ENCODE measurements around the gene PRKCA. TPM values are rescaled to one million over a fixed set of nuclear protein-coding genes. Genes with fewer than 3 reads are reported as not detected.

Gene PRKCA
- total and polyA plus RNA-seq, 2 of the 13 experiments (the other 11 are each of a cell fraction or from before 2014, with no cell fraction given): 18.5 to 21.5 TPM

- Histone ChIP-seq H3K9ac (ENCODE audit: insufficient read depth, low read depth, low read length) (no peak overlapping the region), H3K4me3 (replicated peaks in 1 of 3; ENCODE audit: insufficient read depth in 1 of 3, low read depth in 2 of 3, low read length in 3 of 3) (no peak overlapping the region), H3K36me3 (replicated peaks in 1 of 2; ENCODE audit: control insufficient read depth in 1 of 2, insufficient read depth in 2 of 2, low read length in 2 of 2) (peaks cover 2 to 5% of the 10 kb centered on the region in 2 experiments; a peak in 3 of 5 replicates), H3K4me2 (ENCODE audit: low read depth, low read length) (no peak overlapping the region), H4K20me1 (ENCODE audit: insufficient read depth, low read length) (no peaks in the 10 kb centered on the region), H2AFZ (ENCODE audit: low read length) (no peak overlapping the region), H3K79me2 (ENCODE audit: insufficient read depth, low read length) (no peaks in the 10 kb centered on the region), H3K27ac (ENCODE audit: extremely low read length, insufficient read depth, low read length) (no peak overlapping the region), H3K9me3 (ENCODE audit: low read length) (no peaks in the 10 kb centered on the region), H3K4me1 (ENCODE audit: insufficient read depth, low read length) (peaks cover 32% of the 10 kb centered on the region), H3K27me3 (ENCODE audit: control insufficient read depth in 1 of 2, insufficient read depth in 2 of 2, low read length in 2 of 2) (no peaks in the 10 kb centered on the region)
- in situ Hi-C loops (cut with HindIII; ENCODE audit: extremely low pct_ligation_motif_present, low pct_unique_long_range_greater_than_20kb) (no loop called here), intact Hi-C loops (cut with micrococcal nuclease; ENCODE audit: unreplicated experiment) (no loop called here)
- ATAC-seq (no peak), DNase-seq (ENCODE audit: low spot score) (no peak), FAIRE-seq (no peak)
- ChIA-PET POLR2A (no interaction called here), CTCF (ENCODE audit: low intra/inter-chr PET ratio, low total read pairs) (no interaction called here)
- WGBS (ENCODE audit: low lambda C conversion rate): 84% methylated on average over 11 of the region's 11 CpGs
- BruUV-seq (replicated peaks): no TSS peak
- TF ChIP-seq HOMEZ (CRISPR knock-in tag; IDR thresholded peaks at IDR 0.05; ENCODE audit: low read depth) (peak; percentile 94), MTA3 (CRISPR knock-in tag; IDR thresholded peaks at IDR 0.05) (no peak), ATF7-NPFF (CRISPR knock-in tag; IDR thresholded peaks at IDR 0.05; ENCODE audit: low read depth) (no peak), SIX1 (CRISPR knock-in tag; IDR thresholded peaks at IDR 0.05; ENCODE audit: borderline replicate concordance) (no peak), ZNF510 (CRISPR knock-in tag; IDR thresholded peaks at IDR 0.05; ENCODE audit: low read depth) (no peak), CCAR2 (optimal IDR thresholded peaks at IDR 0.05; ENCODE audit: low read depth, low read length) (no peak), ZNF280B (CRISPR knock-in tag; IDR thresholded peaks at IDR 0.05; ENCODE audit: borderline replicate concordance) (no peak), FOXP1 (IDR thresholded peaks at IDR 0.05) (no peak), FOXP1 (CRISPR knock-in tag; IDR thresholded peaks at IDR 0.05) (peak; percentile 43), U2AF2 (IDR thresholded peaks at IDR 0.05; ENCODE audit: low read depth, low read length) (no peak), SNAPC2 (CRISPR knock-in tag; IDR thresholded peaks at IDR 0.05) (no peak), ZMYM3 (CRISPR knock-in tag; IDR thresholded peaks at IDR 0.05) (no peak), ZNF775 (CRISPR knock-in tag; IDR thresholded peaks at IDR 0.05; ENCODE audit: borderline replicate concordance) (no peak), ELF1 (CRISPR knock-in tag; IDR thresholded peaks at IDR 0.05) (no peak), ZNF484 (CRISPR knock-in tag; IDR thresholded peaks at IDR 0.05; ENCODE audit: borderline replicate concordance, low read depth) (no peak), RXRA (CRISPR knock-in tag; IDR thresholded peaks at IDR 0.05) (no peak), ZNF747 (CRISPR knock-in tag; IDR thresholded peaks at IDR 0.05; ENCODE audit: borderline replicate concordance) (no peak), THAP11 (CRISPR knock-in tag; IDR thresholded peaks at IDR 0.05) (no peak), HDAC6 (IDR thresholded peaks at IDR 0.05; ENCODE audit: low read depth, low read length) (no peak), EP300 (IDR thresholded peaks at IDR 0.05; ENCODE audit: low read depth in 2 of 2, low read length in 2 of 2) (peak in 1 of 2 experiments; percentile 15; a peak in 1 of 4 replicates), EP300 (CRISPR knock-in tag; IDR thresholded peaks at IDR 0.05; ENCODE audit: borderline replicate concordance) (no peak), HINFP (CRISPR knock-in tag; IDR thresholded peaks at IDR 0.05; ENCODE audit: low read depth) (no peak)
These were observed 377.5 kb downstream of the PRKCA start for GRCh38 chr17:66679631-66680517.

Measured in HepG2 (cell line).